ENCODE measurements around the gene FKBP10. TPM values are rescaled to one million over a fixed set of nuclear protein-coding genes. Genes with fewer than 3 reads are reported as not detected.

Gene FKBP10
- total RNA-seq, 6 donors from 2014 or later, result 8.9 to 59.7 (median 29.3) TPM

DNA sequence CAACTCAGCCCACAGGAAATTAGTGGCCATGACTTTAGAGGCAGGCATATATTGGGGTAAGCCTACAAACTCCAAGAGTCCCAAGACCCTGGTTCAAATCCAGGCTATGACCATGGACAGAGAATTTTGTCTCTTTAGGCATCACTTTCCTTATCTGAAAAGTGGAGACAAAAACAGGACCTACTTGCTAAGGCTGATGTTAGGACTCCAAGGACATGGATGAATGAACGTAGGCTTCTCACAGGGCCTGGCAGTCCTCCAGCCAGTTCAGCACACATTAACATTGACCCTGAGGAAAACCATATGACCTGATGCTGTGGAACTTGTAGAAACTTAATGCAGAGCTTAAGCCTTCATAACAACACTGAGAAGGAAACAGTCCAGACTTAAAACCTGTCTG, 1.4 kb downstream of the FKBP10 start:
- DNase-seq (no peak), ATAC-seq (ENCODE audit: low FRiP score in 2 of 2) (no peak)
- Histone ChIP-seq H3K27me3 (peaks cover 0 to 6% (median 0%) of the 10 kb centered on the region in 4 donors), H3K4me1 (peaks cover 29 to 35% (median 32%) of the 10 kb centered on the region in 4 donors), H3K27ac (no peak overlapping the region), H3K9me3 (no peaks in the 10 kb centered on the region), H3K4me3 (no peak overlapping the region), H3K36me3 (no peaks in the 10 kb centered on the region)
- no peak for TF ChIP-seq POLR2AphosphoS5 (IDR thresholded peaks at IDR 0.05)
- no peak for TF ChIP-seq POLR2A (IDR thresholded peaks at IDR 0.05)
- TF ChIP-seq, protein P1, sequence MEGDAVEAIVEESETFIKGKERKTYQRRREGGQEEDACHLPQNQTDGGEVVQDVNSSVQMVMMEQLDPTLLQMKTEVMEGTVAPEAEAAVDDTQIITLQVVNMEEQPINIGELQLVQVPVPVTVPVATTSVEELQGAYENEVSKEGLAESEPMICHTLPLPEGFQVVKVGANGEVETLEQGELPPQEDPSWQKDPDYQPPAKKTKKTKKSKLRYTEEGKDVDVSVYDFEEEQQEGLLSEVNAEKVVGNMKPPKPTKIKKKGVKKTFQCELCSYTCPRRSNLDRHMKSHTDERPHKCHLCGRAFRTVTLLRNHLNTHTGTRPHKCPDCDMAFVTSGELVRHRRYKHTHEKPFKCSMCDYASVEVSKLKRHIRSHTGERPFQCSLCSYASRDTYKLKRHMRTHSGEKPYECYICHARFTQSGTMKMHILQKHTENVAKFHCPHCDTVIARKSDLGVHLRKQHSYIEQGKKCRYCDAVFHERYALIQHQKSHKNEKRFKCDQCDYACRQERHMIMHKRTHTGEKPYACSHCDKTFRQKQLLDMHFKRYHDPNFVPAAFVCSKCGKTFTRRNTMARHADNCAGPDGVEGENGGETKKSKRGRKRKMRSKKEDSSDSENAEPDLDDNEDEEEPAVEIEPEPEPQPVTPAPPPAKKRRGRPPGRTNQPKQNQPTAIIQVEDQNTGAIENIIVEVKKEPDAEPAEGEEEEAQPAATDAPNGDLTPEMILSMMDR (IDR thresholded peaks at IDR 0.05), result no peak
- no peak for TF ChIP-seq EP300 (IDR thresholded peaks at IDR 0.05)
- 53 to 55% methylated on average over 1 of the region's 1 CpG for WGBS, 2 donors

DNA sequence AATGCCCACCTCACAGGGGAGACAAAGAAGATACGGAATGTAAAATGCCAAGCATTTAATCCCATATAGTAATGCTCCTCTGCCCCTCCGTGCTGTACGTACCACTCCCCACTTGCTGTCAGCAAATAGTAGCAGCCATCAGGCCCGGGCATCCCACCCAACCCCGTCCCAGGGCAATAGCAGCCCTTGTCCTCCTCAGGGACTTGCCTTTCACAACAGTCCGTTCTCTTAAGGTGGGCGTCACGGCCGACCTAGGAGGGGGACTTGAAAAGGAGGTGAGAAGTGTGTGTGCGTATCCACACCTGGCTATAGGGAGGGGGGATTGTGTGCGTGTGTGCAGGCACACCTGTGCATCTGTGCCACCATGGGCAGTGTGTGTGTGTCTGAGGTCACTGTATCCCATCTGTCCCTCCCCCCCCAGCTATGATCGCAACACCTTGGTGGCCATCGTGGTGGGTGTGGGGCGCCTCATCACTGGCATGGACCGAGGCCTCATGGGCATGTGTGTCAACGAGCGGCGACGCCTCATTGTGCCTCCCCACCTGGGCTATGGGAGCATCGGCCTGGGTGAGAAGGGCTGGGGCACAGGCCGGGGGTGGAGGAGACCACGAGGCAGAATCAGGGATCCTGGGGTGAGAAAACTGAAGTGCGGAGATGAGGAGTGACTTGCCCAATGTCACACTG, 4.0 kb downstream of the FKBP10 start:
- no peak for TF ChIP-seq EP300 (IDR thresholded peaks at IDR 0.05)
- TF ChIP-seq POLR2A (IDR thresholded peaks at IDR 0.05), result no peak
- TF ChIP-seq, protein P1 (IDR thresholded peaks at IDR 0.05), result no peak
- no peak for TF ChIP-seq POLR2AphosphoS5 (IDR thresholded peaks at IDR 0.05)
- no peak for ATAC-seq (ENCODE audit: low FRiP score in 2 of 2)
- Histone ChIP-seq H3K4me1 (peaks cover 12 to 16% (median 14%) of the 10 kb centered on the region in 4 donors), H3K36me3 (no peaks in the 10 kb centered on the region), H3K27ac (no peak overlapping the region), H3K9me3 (no peaks in the 10 kb centered on the region), H3K27me3 (peaks cover 0 to 5% (median 0%) of the 10 kb centered on the region in 4 donors), H3K4me3 (no peak overlapping the region)
- no peak for DNase-seq
- WGBS, 2 donors, result 95 to 96% methylated on average over 15 to 20 of the region's 23 CpGs

DNA sequence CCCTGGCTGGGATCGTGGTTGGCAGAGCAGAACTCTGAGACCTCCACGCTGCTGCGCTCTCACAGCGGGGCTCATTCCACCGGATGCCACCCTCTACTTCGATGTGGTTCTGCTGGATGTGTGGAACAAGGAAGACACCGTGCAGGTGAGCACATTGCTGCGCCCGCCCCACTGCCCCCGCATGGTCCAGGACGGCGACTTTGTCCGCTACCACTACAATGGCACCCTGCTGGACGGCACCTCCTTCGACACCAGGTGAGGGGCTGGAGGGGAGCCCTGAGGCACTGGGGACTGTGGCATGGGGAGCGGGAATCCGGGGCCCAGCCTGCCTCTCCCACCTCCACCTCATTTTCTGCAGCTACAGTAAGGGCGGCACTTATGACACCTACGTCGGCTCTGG, 5.2 kb downstream of the FKBP10 start:
- WGBS, 2 donors, result 94 to 97% methylated on average over 20 of the region's 20 CpGs
- no peak for TF ChIP-seq EP300 (IDR thresholded peaks at IDR 0.05)
- TF ChIP-seq, protein P1 (IDR thresholded peaks at IDR 0.05), result no peak
- no peak for TF ChIP-seq POLR2A (IDR thresholded peaks at IDR 0.05)
- TF ChIP-seq POLR2AphosphoS5 (IDR thresholded peaks at IDR 0.05), result no peak
- no peak for ATAC-seq (ENCODE audit: low FRiP score in 2 of 2)

DNA sequence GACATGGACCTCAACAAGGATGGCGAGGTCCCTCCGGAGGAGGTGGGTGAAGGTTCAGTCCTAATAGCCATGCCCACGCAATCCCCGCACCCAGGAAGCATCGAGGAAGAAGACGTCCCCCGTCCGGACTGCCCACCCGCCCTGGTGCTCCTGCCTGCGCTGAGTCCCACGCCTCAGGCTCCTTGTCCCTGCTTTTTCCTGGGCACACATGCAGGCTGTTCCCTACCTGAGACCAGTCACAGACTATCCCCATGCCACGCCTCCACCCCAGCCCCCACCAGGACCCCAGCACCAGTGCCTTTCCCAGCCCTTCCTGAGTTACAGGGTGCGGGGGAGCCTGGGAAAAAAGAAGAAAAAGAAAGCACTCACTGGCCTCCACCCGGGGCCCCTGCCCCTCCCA, 9.0 kb downstream of the FKBP10 start:
- no peak overlapping the region for H3K4me3 ChIP-seq
- peaks cover 0 to 24% (median 10%) of the 10 kb centered on the region in 4 donors for H3K36me3 ChIP-seq
- no peak for DNase-seq
- no peaks in the 10 kb centered on the region for H3K9me3 ChIP-seq
- ATAC-seq (ENCODE audit: low FRiP score in 2 of 2), result no peak
- H3K27ac ChIP-seq, result no peak overlapping the region
- TF ChIP-seq, protein P1 (IDR thresholded peaks at IDR 0.05), result no peak
- TF ChIP-seq POLR2A (IDR thresholded peaks at IDR 0.05), result no peak
- TF ChIP-seq EP300 (IDR thresholded peaks at IDR 0.05), result no peak
- no peak for TF ChIP-seq POLR2AphosphoS5 (IDR thresholded peaks at IDR 0.05)
- H3K4me1 ChIP-seq, result no peaks in the 10 kb centered on the region
- H3K27me3 ChIP-seq, result no peaks in the 10 kb centered on the region
- 88 to 91% methylated on average over 8 to 14 of the region's 14 CpGs for WGBS, 2 donors

More for the DNA sequence above, 5.2 kb downstream of the FKBP10 start:
- H3K9me3 ChIP-seq, result no peaks in the 10 kb centered on the region
- H3K27me3 ChIP-seq, result no peaks in the 10 kb centered on the region
- peaks cover under 1 to 3% (median 3%) of the 10 kb centered on the region in 4 donors for H3K4me1 ChIP-seq
- no peak overlapping the region for H3K4me3 ChIP-seq
- no peaks in the 10 kb centered on the region for H3K36me3 ChIP-seq
- no peak for DNase-seq
- H3K27ac ChIP-seq, result no peak overlapping the region

All from upper lobe of left lung (tissue), 6 donors.